Stimulated activated CD4-positive, alpha-beta T cell treated with anti-CD3 and anti-CD28 coated beads, TNF-alpha, amount 100 ng/mL, for 24 hours (primary cell): Measurements from ENCODE around the gene CD19.
"Not testable (repeated sequence)": the region's sequence is repeated elsewhere in the genome, so short reads cannot be mapped to it uniquely, and the experiment has no call there.

Experiments used
- DNase-seq, 3 experiments: peaks; one replicate each; pipeline ENCODE4 v3.0.0-alpha.2; 2020; ENCODE audit warnings: low read depth in 3 of 3

CD19 gene

GRCh38 chr16:28931801-28932225 is at the start of gene CD19:
Gene CD19, plus strand, starts transcription at chr16:28931971. Its CDS starts 30 bp downstream, at chr16:28932001.
- no peak for DNase-seq

DNA sequence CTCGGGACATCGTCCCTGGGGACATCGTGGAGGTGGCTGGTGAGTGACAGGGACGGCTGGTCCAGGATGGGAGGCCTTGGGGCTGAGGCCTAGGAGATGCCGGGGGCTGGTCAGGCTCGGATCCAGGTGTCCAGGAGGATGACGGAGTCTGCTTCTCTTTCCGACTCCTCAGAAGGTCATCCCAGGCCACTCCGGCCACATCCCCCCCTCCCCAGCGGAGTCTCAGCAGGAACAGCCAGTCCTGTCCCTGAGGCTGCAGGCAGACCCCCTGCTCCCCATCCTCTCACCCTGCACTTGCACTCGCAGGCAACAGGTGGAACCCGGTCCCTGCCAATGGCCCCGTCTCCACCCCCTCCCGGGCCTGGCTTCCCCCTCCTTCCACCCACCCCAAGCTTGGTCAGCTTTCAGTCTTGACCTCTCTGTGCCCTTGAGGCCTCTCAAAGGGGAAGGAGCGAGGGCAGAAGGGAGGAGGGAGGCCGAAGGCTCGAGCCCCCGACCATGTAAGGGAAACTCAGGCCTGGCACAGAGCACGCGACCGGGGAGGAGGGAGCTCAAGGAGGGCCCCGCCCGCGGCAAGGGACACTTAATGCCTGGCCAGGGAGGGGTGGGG is 49.1 kb upstream of the CD19 start:
- no peak for DNase-seq

DNA sequence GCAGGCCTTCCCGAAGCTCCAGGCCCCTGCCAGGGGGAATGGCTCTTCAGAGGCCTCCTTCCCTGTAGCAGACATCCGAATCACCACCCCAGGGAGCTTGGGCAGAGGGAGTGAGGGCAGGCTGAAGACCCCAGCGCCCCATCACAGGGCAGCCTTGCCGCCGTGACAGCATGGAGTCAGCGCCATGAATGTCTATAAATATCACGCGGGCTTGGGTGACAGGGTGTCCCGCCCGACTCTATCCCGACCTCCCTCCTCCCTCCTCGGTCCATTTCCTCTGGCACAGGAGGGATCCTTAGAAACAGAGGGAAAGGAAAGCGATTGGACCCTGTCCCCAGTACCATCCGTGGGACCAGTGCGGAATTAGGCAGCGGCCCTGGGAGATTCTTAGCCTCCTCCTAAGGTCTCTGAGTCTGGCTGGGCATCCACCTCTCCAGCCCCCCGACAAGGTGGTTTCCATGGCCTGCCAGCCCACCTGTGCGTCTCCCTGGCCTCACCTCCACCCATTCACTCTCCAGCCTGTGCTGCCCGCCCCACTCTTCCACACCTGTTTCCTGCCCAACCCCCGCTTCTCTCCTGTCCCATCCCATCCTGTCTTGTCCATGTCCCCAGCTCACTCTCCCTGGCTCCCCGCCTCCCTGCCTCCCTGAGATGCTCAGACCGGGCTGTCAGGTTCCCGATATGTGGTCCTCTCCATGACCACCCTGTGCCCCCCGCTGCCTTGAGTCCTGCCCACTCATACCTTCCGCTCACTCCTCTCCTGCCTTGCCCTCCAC is 48.4 kb upstream of the CD19 start:
- DNase-seq, result no peak

DNA sequence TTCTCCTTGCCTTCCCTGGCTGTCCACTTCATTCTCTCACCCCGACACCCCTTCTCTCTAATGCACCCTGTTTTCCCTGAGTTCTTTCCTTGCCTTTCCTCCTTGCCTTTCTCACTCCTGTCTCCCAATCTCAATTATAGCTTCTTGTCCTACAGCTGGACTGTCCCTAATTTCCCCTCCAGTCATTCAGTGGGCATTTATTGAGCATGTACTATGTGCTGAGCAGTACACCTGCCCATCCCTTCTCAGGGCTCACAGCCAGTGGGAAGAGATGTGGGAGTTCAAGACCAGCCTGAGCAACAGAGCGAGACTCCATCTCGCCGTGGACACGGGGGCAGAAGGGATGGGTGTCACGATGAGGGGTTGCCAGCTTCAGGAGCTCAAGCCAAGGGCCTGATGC is 47.7 kb upstream of the CD19 start:
- DNase-seq, result no peak

DNA sequence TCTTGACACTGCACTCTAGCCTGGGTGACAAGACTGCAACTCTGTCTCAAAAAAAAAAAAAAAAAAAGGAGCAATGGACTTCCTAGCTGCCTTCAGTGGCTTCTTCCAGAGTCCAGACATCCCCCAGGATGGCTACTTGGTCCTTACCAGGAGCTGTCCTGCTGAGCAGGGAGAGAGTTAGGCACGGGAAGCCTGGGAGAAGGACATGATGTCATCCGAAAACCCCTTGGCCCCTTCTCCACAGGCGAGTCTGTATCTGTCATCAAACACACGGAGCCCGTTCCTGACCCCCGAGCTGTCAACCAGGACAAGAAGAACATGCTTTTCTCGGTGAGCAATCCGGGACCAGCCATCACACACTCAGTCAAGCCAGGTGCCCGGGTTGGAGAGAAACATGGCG is 44.8 kb upstream of the CD19 start:
- no peak for DNase-seq

- not testable (repeated sequence) for DNase-seq
Measured at GRCh38 chr16:28890355-28890754, 41.4 kb upstream of the CD19 start.

GRCh38 chr16:28891964-28892890 is 39.5 kb upstream of the CD19 start:
- DNase-seq, result no peak

DNA sequence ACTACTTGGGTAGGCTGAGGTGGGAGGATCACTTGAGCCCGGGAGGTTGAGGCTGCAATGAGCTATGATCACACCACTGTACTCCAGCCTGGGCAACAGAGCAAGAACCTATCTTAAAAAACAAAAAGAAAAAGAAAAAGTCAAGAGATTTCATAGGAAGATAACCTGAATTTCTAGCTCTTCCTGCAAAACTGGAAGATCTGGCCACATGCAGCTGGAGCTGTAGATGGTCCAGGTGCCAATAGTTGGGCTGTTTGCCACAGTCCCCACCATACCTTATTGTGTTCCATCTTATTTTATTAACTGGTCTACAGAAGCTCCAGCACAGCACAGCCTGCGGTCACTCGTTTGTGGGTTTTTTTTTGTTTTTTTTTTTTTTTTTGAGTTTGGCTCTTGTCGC is 38.5 kb upstream of the CD19 start:
- DNase-seq, result no peak

DNA sequence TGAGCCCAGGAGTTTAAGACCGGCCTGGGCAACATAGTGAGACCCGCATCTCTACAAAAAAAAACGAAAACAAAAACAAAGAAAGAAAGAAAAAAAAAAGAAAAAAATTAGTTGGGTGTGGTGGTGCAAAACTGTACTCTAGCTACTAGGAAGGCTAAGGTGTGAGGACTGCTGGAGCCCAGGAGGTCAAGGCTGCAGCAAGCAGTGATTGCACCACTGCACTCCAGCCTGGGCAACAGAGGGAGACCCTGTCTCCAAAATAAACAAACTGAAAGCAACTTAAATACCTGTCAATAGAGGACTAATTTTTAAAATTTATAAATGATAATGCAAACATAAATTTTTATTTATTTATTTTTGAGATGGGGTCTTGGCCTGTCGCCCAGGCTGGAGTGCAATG is 36.2 kb upstream of the CD19 start:
- no peak for DNase-seq

GRCh38 chr16:28897826-28898225 is 33.9 kb upstream of the CD19 start:
- no peak for DNase-seq

DNA sequence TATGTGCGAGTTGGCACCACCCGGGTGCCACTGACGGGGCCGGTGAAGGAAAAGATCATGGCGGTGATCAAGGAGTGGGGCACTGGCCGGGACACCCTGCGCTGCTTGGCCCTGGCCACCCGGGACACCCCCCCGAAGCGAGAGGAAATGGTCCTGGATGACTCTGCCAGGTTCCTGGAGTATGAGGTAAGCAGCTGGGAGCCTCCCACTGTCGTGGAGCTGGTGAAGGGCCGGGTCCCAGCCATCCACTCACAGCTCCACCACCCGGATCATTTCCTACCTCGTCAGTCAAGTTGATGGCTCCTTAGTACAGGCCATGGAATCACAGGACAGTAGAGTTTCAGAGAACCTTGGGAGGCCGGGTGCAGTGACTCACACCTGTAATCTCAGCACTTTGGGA is 33.5 kb upstream of the CD19 start:
- DNase-seq, result no peak

DNA sequence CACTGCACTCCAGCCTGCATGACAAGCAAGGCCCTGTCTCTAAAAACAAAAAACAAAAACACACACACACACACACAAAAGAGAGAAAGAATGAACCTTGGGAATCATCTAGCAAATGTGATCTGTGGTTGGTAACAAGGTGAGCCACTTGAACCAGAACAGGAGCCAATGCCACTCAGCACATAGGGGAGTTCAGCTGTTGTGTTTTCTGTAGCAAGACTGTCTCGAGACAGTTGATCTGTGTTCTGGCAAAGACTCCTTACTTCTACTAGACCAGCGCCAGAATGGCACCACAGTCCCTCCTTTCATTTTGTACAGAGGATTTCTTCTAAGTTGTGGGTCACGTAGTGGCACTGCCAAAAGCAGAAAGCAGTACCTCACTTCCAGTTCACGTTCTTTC is 32.8 kb upstream of the CD19 start:
- no peak for DNase-seq

DNA sequence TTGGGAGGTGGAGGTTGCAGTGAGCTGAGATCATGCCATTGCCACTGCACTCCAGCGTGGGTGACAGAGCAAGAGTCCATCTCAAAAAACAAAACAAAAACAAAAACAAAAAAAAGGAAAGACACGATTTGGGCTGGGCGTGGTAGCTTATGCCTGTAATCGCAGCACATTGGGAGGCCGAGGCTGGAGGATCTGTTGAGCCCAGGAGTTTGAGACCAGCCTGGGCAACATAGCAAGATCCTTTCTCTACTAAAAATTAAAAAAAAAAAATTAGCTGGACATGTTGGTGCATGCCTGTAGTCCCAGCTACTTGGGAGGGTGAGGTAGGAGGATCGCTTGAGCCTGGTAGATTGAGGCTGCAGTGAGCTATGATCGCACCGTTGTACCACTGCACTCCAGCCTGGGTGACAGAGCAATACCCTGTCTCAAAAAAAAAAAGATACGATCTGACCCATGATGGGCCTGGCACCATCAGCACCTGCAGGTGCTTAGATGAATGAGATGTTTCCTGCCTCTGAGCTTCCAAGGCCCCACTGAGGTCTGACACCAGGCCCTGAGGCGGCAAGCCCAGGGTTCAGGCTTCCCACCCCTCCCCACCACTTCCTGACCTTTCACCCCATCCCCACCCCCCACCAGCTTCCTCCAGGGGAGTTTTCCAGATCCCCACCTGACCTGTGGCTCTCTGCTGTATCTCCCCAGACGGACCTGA is 31.7 kb upstream of the CD19 start:
- DNase-seq, result no peak

DNA sequence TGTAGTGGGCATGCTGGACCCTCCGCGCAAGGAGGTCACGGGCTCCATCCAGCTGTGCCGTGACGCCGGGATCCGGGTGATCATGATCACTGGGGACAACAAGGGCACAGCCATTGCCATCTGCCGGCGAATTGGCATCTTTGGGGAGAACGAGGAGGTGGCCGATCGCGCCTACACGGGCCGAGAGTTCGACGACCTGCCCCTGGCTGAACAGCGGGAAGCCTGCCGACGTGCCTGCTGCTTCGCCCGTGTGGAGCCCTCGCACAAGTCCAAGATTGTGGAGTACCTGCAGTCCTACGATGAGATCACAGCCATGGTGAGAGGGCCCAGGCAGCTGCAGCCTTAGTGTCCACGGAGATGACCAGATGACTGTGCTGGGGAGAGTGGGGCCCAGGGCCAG is 31.2 kb upstream of the CD19 start:
- no peak for DNase-seq

- DNase-seq, result no peak
Measured at GRCh38 chr16:28901862-28902261, 29.9 kb upstream of the CD19 start.

DNA sequence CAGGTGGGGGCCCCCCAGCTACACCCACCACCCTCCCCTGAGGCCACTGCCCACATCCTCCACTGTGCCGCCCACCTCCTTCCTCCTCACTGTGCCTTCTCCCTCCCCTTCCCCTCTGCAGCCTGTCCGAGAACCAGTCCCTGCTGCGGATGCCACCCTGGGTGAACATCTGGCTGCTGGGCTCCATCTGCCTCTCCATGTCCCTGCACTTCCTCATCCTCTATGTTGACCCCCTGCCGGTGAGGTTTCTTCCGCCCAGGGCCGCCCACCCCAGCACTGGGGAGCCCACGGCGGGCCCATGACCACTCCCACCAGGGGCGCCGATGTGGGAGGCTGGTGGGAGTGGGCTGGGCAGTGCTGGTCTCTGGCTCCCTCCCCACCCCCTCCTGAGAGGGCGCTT is 28.9 kb upstream of the CD19 start:
- DNase-seq, result no peak

- DNase-seq, result no peak
Measured at GRCh38 chr16:28903344-28904042, 28.3 kb upstream of the CD19 start.

DNA sequence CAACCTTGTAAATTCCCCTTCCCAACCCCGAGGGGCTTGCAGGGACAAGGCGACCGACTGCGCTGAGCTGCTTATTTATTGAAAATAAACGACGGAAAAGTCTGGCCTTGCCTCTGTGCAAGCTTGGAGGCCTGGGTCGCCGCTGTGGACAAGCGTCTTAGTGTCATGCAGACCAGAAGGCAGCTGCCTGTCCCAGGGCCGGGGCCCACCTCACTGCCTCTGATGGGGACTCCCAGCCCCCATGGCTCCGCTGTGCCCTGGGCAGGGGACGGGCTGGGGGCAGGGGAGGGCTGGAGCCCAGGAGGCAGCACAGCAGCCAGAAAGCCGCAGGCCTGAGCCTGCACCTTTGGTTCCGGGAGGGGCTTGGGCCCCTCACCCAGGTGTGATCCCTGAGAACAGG is 27.4 kb upstream of the CD19 start:
- DNase-seq, result no peak

DNA sequence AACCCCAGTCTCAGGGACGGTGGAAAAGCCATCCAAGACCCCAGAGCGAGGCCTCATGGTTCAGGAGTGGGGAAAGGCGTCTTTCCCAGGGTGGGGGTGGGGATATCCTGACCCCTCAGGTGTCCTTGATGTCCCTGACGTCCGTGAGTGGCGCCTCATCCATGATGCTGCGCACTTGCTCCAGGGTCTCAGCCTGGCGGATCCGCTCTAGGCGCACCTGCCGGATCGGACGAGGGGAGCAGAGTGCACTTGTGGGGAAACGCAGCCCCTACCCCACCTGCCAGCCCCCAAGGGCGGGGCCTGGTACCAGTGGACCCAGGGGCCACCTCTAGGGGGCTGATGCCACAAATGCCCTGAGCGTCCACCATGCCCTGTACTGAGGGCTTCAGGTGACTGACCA is 26.9 kb upstream of the CD19 start:
- DNase-seq, result no peak

GRCh38 chr16:28905229-28905754 is 26.5 kb upstream of the CD19 start:
- no peak for DNase-seq

- DNase-seq, result no peak
Measured at GRCh38 chr16:28905800-28906372, 25.9 kb upstream of the CD19 start.
